GM18498 (cell line): Measurements from ENCODE around the gene STX8.

Experiments
- ATAC-seq: cut with Tn5 transposase; IDR thresholded peaks from one replicate; pipeline ENCODE4 v1.9.1; 2021; ENCODE audit warnings: mild to moderate bottlenecking, moderate library complexity; ENCODE audit not compliant: unreplicated experiment

Gene STX8

GRCh38 chr17:9230346-9230745 is 345.3 kb downstream of the STX8 start:
- no peak for ATAC-seq

- ATAC-seq, result no peak
Measured at GRCh38 chr17:9229826-9230201, 345.8 kb downstream of the STX8 start.

GRCh38 chr17:9229160-9229825 is 346.3 kb downstream of the STX8 start:
- ATAC-seq, result no peak

GRCh38 chr17:9228408-9229159 is 347.0 kb downstream of the STX8 start:
- no peak for ATAC-seq

GRCh38 chr17:9227819-9228407 is 347.7 kb downstream of the STX8 start:
- ATAC-seq, result no peak

GRCh38 chr17:9226794-9227135 is 348.9 kb downstream of the STX8 start:
- ATAC-seq, result no peak

- no peak for ATAC-seq
Measured at GRCh38 chr17:9226130-9226793, 349.4 kb downstream of the STX8 start.

- ATAC-seq, result no peak
Measured at GRCh38 chr17:9225305-9226101, 350.1 kb downstream of the STX8 start.

- ATAC-seq, result no peak
Measured at GRCh38 chr17:9224485-9224884, 351.1 kb downstream of the STX8 start.

GRCh38 chr17:9223531-9223930 is 352.1 kb downstream of the STX8 start:
- no peak for ATAC-seq

GRCh38 chr17:9221922-9222180 is 353.8 kb downstream of the STX8 start:
- ATAC-seq, result no peak

GRCh38 chr17:9221147-9221921 is 354.3 kb downstream of the STX8 start:
- no peak for ATAC-seq

- no peak for ATAC-seq
Measured at GRCh38 chr17:9220398-9221146, 355.0 kb downstream of the STX8 start.

GRCh38 chr17:9219631-9220397 is 355.8 kb downstream of the STX8 start:
- no peak for ATAC-seq

- no peak for ATAC-seq
Measured at GRCh38 chr17:9218911-9219310, 356.7 kb downstream of the STX8 start.

- no peak for ATAC-seq
Measured at GRCh38 chr17:9218064-9218635, 357.5 kb downstream of the STX8 start.

- ATAC-seq, result no peak
Measured at GRCh38 chr17:9217151-9218056, 358.2 kb downstream of the STX8 start.

- ATAC-seq, result no peak
Measured at GRCh38 chr17:9215465-9215864, 360.2 kb downstream of the STX8 start.
